Fibroblast of skin of scalp (primary cell): Measurements from ENCODE around the gene RBM28.
"Not testable (repeated sequence)": the region's sequence is repeated elsewhere in the genome, so short reads cannot be mapped to it uniquely, and the experiment has no call there.

ENCODE experiments used
- DNase-seq: peaks from one replicate; pipeline ENCODE4 v3.0.0-alpha.2; 2013

Gene RBM28

DNA sequence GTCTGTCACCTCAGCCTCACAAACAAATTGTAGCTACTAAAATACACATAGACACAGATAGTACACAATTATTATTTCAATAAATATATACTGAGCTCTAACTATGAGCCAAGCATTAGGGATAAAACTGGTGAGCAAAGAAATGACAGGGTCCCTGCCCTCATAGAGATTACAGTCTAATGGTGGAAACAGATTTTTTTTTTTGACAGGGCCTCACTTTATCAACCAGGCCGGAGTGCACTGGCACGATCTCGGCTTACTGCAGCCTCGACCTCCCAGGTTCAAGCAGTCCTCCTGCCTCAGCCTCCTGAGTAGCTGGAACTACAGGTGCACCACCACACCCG is 695 bp upstream of the RBM28 start:
- no peak for DNase-seq

DNA sequence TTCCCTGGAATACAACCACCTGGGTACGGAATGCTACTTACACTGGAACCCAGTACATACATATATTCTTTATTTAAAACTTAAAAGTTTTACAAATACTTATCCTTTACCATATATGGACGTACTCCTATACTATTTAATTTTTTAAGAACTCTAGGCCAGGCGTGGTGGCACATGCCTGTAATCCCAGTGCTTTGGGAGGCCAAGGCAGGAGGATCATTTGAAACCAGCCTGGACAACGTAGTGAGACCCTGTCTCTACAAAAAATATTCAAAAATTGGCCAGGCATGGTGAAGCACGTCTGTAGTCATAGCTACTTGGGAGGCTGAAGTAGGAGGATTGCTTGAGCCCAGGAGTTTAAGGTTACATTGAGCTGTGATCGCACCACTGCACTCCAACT is 2.0 kb downstream of the RBM28 start:
- no peak for DNase-seq

DNA sequence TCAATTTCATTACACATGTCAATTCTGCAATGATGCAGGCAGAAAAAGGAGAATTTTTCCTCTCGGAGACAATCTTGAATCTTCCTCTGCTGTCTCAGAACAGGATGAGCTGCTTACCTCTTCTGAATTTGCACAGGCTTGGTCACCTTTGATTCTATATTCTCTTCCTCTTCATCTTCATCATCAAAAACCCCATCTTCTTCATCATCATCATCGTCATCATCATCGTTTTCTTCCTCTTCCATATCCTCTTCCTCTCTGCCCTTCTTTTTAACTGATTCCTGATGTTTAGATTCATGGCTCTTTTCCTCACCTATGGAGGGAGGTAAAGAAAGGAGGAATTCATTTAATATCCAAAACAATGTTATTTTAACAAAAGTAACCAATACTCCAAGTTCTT is 8.0 kb downstream of the RBM28 start:
- no peak for DNase-seq

- DNase-seq = no peak
These were observed 19.4 kb downstream of the RBM28 start for GRCh38 chr7:128324368-128324680.

- peak; percentile 64 for DNase-seq
These were observed 20.0 kb downstream of the RBM28 start for GRCh38 chr7:128323459-128324367.

- no peak for DNase-seq
These were observed 20.7 kb downstream of the RBM28 start for GRCh38 chr7:128323040-128323439.

GRCh38 chr7:128322040-128322643 is 21.6 kb downstream of the RBM28 start:
- peak; percentile 67 for DNase-seq

- DNase-seq = no peak
These were observed 22.7 kb downstream of the RBM28 start for GRCh38 chr7:128321044-128321422.

DNA sequence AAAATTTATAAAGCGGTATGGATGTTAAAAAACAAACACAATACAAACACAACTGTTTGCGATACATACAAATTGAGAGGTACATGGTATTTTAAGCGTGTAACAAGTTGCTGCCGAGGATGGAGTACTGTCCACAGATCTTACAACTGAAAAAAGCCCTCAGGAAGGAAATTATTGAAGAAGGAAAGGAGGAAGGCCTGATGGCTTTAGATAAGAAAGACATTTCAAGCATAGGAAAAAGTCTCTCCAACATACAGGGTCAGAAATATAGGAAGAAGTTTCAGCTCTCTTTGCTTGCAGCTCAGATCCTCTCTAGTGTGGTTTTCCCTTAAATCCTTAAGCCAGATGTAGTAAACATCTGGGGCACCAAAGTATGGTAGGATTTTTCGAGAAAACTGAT is 25.0 kb downstream of the RBM28 start:
- DNase-seq = no peak

DNA sequence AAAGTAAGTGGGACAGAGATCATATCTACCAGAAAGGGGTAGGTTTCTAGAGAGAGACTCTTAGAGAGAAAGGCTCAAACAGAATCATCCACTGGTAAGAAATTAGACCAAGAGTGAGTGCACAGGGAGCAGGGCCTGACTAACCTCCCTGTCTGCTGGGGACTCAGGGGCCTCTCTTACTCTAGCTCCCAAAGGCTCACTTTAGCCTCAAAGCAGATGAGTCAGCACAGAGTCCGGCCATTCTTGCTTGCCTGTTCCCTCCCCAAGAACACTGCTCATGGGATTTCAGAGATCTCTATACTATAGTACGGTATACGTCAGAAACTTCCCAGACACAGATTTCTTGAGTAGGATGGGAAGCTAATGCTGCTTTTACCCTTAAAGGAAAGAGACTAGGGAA is 32.7 kb downstream of the RBM28 start:
- DNase-seq = no peak

- no peak for DNase-seq
These were observed 33.2 kb downstream of the RBM28 start for GRCh38 chr7:128310499-128310898.

- DNase-seq = no peak
These were observed 33.7 kb downstream of the RBM28 start for GRCh38 chr7:128309976-128310375.

- no peak for DNase-seq
These were observed 34.6 kb downstream of the RBM28 start for GRCh38 chr7:128309124-128309523.

DNA sequence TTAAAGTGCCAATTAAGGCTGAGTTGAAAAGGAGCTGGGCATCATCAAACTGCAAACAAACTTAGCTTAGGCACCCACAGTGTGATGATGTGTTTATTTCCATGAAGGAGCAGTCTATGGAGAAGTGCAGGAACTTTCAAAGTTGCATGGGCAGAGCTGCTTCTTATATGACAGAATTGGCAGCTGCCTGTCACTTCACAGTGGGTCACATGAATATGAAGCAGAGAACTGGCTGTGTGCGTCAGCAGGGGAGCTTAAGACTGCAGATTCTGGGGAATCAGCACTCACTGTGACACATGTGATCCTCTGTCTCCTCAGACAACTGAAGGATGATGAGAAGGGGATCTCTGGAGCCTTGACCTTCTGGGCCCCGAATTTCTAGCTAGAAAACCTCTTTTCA is 36.6 kb downstream of the RBM28 start:
- DNase-seq = no peak

DNA sequence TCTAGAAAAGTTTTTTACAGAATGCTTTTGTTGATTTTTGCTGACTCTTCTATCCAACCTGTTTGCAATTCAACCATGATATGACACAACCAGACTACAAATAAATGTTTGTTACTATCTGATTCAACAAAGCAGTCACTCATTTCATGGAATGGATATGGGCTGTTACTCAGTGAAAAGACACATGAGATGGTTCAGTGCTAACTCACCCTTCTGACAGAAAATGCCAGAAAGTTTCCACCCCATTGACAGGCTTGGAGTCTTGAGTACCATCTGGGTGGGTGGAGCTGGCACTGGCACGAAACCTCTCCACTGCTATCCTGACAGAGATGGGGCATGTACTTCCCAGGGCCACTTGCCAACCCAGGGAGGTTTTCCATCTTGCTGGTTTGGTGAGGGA is 39.5 kb downstream of the RBM28 start:
- DNase-seq = no peak

DNA sequence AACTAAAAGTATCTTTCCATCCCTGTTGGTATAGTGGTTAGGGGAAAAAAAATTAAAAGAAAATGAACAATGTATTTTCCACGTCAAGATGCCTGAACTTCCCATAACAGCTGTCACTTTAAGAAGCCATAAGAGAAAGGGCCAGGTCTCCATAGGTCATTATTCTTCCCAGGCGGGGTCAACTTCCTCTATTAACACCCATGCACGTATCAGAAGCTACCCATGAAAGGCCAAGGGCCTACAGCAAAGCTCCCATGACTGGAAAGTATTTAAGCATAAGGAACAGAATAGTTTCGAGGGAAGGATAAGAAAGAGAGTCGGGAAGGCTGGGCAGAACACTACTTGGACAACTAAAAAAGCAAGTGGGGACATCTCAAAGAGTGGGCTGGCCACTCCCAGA is 40.1 kb downstream of the RBM28 start:
- DNase-seq = no peak

GRCh38 chr7:128303133-128303532 is 40.6 kb downstream of the RBM28 start:
- DNase-seq = no peak

GRCh38 chr7:128302139-128302538 is 41.6 kb downstream of the RBM28 start:
- no peak for DNase-seq

GRCh38 chr7:128299109-128299607 is 44.5 kb downstream of the RBM28 start:
- no peak for DNase-seq

DNA sequence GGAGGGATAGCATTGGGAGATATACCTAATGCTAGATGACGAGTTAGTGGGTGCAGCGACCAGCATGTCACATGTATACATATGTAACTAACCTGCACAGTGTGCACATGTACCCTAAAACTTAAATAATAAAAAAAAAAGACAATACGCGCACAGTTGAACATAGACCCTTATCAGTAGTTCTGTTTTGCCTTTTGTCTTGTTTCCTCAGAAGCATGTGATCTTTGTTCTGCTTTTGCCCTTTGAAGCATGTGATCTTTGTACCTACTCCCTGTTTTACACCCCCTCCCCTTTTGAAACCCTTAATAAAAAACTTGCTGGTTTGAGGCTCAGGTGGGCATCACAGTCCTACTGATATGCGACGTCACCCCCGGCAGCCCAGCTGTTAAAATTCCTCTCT is 45.7 kb downstream of the RBM28 start:
- not testable (repeated sequence) for DNase-seq

- no peak for DNase-seq
These were observed 56.2 kb downstream of the RBM28 start for GRCh38 chr7:128287556-128287955.

- DNase-seq = no peak
These were observed 59.6 kb downstream of the RBM28 start for GRCh38 chr7:128284102-128284501.

DNA sequence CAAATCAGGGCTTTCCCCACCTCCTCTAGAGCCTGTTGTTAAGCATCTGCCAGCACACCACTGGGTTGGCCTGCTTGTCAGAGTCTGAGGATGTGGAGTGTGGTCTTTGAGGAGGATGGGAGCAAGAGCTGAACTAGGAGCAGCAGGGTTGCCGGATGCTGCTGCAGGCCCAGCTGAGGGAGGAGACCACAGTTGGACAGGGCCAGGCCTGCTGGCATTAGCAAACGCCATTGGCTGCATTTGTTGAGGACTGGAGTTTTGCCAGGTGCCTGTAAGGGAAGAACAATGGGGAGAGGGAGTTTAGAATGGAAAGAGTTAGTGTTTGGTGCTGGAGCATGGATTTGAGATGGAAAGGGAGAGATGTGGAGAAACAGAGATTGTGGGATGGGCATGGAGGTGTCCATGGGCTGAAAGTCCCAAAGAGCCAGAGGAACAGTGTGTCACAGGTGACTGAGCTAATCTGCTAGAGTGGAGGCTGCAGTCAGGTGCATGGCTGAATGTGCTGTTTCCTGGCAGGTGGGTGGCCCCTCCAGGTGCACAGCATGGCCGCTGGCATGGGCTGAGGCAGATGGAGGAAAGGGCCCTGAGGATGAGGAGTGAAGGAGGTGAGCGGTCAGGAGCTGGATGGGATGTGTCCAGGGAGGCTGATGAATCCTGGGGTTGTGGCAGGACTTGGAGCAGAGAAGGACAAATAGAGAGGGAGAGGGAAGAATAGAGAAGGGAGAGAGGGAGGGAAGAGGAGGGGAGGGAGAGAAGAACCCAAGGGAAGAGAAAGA is 61.9 kb downstream of the RBM28 start:
- DNase-seq = no peak

DNA sequence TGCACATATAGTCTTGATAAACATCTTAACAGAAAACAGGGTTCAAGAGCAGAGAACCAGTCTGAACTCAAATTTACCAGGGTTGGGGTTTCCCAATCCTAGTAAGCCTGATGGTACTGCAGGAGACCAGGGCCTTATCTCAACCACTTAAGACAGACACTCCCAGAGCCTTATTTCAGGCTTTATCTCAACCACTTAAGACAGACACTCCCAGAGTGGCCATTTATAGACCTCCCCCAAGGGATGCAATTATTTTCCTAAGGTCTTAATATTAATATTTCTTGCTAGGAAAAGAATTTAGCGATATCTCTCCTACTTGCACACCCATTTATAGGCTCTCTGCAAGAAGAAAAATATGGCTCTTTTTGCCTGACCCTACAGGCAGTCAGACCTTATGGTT is 63.3 kb downstream of the RBM28 start:
- DNase-seq = not testable (repeated sequence)
